Lower leg skin (tissue), 3 donors: ENCODE results near the gene ZC3H7A.

Experiments used
- CTCF ChIP-seq, 3 donors: fragments of 450-650 bp; IDR thresholded peaks; one replicate each; pipeline ENCODE4 v1.5.1; 2016; ENCODE audit warnings: antibody characterized with exemption in 3 of 3, mild to moderate bottlenecking in 3 of 3, moderate library complexity in 2 of 3
- POLR2A ChIP-seq, 2 donors: fragments of 450-650 bp; IDR thresholded peaks; one replicate each; pipeline ENCODE4 v1.6.1; 2016 to 2017; ENCODE audit warnings: antibody characterized with exemption in 2 of 2, mild to moderate bottlenecking in 1 of 2, moderate library complexity in 1 of 2

GRCh38 chr16:11805556-11805955 lies 8.5 kb upstream of the ZC3H7A start:
- TF ChIP-seq CTCF (IDR thresholded peaks at IDR 0.05), result no peak
- no peak for TF ChIP-seq POLR2A (IDR thresholded peaks at IDR 0.05)
